HG03571 (cell line): Measurements from ENCODE around the gene EPS15.
"Not testable (repeated sequence)": the region's sequence is repeated elsewhere in the genome, so short reads cannot be mapped to it uniquely, and the experiment has no call there.

Experiments
- ATAC-seq: cut with Tn5 transposase; IDR thresholded peaks from one replicate; pipeline ENCODE4 v1.9.1; 2021; ENCODE audit not compliant: unreplicated experiment

The EPS15 gene

DNA sequence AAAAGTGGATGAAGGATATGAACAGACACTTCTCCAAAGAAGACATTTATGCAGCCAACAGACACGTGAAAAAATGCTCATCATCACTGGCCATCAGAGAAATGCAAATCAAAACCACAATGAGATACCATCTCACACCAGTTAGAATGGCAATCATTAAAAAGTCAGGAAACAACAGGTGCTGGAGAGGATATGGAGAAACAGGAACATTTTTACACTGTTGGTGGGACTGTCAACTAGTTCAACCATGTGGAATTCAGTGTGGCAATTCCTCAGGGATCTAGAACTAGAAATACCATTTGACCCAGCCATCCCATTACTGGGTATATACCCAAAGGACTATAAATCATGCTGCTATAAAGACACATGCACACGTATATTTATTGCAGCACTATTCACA lies 128.4 kb downstream of the EPS15 start:
- not testable (repeated sequence) for ATAC-seq

GRCh38 chr1:51387288-51387687 lies 131.8 kb downstream of the EPS15 start:
- ATAC-seq = not testable (repeated sequence)

DNA sequence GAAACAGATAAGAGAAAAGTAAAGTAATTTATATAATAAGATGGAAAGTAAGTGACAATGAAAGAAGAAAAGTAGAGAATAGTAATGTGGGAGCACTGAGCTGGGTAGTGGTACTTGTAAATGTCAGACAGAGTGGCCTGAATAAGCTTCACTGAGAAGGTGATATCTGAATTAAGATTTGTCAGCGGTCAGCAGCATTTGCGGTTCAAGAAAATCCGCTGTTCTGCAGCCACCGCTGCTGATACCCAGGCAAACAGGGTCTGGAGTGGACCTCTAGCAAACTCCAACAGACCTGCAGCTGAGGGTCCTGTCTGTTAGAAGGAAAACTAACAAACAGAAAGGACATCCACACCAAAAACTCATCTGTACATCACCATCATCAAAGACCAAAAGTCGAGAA lies 132.8 kb downstream of the EPS15 start:
- ATAC-seq = not testable (repeated sequence)

GRCh38 chr1:51385776-51386175 lies 133.3 kb downstream of the EPS15 start:
- ATAC-seq = no peak

DNA sequence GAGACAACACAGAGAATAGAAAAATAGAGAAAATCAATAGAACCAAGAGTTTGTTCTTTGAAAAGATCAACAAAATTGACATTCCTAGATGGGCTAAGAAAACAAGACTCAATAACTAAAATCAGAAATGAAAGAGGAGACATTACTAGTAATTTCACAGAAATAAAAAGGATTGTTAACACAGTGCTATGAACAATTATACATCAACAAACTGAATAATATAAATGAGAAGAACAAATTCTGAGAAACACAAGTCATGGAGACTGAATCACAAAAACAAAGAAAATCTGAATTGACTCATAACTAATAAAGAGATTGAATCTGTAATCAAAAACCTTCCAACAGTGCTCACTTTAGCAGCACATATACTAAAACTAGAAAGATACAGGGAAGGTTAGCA lies 137.1 kb downstream of the EPS15 start:
- ATAC-seq = no peak

DNA sequence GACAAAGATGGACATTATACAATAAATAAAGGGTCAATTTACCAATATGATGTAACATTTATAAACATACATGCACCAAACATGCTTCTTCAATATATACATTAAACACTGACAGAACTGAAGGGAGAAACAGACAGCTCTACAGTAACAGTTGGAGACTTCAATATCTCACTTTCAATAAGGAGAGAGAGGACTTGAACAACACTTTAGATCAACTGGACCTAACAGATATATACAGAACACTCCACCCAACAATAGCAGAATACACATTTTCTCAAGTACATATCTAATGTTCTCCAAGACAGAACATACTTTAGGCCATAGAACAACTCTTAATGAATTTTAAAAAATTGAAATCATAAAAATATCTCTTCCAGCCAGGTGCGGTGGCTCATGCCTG lies 138.1 kb downstream of the EPS15 start:
- no peak for ATAC-seq

- no peak for ATAC-seq
These were observed 140.2 kb downstream of the EPS15 start for GRCh38 chr1:51378871-51379270.

- no peak for ATAC-seq
These were observed 145.2 kb downstream of the EPS15 start for GRCh38 chr1:51373898-51374297.

DNA sequence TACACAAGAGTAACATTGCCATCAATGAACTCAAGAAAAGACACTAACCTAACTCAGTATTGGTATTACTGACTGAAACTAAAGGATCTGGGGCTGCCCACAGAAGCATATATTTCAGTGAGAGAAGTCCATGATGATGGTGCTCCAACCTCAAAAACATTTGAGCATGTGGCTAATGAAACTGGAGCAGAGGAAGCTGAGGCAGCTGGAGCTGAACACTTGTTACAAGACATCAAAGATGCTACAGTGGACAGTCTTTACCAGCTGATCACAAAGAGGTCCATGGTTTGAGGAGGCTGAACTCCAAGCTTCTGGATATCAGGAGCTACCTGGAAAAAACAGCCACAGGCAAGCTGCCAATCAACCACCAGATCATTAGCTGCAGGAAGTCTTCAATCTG lies 146.5 kb downstream of the EPS15 start:
- ATAC-seq = no peak

- no peak for ATAC-seq
These were observed 149.9 kb downstream of the EPS15 start for GRCh38 chr1:51369171-51369570.

DNA sequence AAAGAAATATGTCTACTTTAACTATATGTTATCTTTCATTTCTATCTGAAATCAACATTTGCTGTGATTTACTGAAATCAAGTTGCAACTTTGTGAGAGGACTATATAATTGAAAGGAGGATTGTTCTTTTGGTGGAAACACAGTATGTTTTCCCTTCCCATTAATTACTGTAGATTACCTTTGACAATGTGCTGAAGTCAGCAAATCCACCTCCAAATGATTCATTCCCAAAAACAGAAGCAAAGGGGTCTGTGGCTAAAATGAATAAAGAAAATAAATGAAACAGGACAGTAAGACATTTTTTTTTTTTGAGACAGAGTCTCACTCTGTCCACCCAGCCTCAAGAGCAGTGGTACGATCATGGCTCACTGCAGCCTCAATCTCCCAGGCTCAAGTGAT lies 153.3 kb downstream of the EPS15 start:
- no peak for ATAC-seq

DNA sequence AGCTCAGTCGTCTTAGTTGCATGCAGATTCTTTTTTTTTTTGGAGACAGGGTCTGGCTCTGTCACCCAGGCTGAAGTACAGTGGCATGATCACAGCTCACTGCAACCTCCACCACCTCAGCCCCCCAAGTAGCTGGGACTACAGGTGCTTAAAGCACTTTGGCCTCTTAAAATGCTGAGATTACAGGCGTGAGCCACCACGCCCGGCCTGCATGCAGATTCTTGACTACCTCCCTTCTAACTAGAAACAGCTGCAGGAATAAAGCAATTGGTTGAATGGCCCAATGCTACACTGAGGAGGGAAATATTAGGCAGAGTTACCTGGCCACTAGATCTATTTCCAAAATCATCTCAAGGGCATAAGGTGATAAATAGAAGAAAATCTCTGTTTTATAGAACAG lies 159.2 kb downstream of the EPS15 start:
- ATAC-seq = no peak

DNA sequence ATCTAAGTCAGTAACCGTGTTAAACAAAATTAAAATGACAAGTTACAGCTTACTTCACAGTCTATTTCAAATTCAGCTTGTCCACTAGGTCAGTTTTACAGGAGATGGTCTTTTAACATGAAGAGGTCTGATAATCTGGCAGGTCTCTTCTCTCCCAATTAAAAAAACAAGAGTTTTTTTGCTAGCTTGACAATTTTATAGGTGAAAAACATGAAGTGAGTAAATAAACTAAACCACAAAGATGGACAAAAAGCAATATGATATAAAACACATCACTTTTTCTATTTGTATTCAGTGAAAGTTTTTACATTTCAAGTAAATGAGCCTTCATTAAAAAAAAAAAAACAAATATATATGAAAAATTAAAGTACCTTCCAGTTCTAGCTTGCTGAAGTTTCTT lies 163.7 kb downstream of the EPS15 start:
- no peak for ATAC-seq

DNA sequence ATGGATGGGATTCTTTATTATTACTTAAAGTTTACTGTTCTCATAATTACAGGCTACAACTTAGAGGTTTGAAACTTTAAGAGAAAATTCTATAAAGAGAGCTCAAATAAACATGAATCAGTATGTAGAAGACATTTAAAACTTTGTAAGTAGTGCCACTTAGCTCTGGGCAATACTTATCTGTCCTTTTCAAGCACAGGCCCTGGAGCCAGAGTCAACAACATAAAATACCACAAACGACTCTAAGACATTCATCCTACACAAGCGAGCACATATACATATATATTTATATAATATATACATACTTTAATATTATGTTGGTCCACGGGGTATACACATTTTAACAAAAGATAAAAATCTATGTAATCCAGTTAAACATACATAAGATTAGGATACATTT lies 164.7 kb downstream of the EPS15 start:
- no peak for ATAC-seq

GRCh38 chr1:51351907-51352306 lies 167.2 kb downstream of the EPS15 start:
- no peak for ATAC-seq

- no peak for ATAC-seq
These were observed 169.2 kb downstream of the EPS15 start for GRCh38 chr1:51349862-51350261.

- no peak for ATAC-seq
These were observed 170.9 kb downstream of the EPS15 start for GRCh38 chr1:51348147-51348527.

DNA sequence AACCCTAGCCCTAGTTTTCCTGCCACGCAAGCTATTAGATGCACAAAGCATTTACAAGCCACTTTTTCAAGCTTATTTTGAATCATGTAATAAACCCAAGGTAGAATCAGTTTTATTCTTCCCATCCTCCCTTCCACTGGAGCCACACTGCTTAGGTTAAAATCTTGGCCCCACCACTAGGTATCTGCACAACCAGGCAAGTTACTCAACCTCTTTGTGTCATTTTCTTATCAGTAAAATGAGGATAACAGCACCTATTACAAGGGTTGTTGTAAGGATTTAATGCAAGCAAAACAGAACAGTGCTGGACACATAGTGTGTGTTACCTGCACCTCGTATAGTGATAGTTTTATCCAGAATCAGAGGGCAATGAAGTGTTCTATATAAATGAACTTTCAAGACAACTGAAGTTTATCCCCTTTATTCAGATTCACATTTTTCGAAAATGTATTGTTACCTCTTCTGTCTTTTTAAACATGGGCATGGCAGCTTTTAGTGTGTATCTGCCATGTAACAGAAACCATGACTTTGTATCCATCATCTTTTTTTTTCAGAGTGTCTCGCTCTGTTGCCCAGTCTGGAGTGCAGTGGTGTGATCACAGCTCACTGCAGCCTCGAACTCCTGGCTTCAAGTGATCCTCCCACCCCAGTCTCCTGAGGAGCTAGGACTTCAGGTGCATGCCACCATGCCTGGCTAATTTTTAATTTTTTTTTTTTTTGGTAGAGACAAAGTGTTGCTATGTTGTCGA lies 171.5 kb downstream of the EPS15 start:
- ATAC-seq = no peak

DNA sequence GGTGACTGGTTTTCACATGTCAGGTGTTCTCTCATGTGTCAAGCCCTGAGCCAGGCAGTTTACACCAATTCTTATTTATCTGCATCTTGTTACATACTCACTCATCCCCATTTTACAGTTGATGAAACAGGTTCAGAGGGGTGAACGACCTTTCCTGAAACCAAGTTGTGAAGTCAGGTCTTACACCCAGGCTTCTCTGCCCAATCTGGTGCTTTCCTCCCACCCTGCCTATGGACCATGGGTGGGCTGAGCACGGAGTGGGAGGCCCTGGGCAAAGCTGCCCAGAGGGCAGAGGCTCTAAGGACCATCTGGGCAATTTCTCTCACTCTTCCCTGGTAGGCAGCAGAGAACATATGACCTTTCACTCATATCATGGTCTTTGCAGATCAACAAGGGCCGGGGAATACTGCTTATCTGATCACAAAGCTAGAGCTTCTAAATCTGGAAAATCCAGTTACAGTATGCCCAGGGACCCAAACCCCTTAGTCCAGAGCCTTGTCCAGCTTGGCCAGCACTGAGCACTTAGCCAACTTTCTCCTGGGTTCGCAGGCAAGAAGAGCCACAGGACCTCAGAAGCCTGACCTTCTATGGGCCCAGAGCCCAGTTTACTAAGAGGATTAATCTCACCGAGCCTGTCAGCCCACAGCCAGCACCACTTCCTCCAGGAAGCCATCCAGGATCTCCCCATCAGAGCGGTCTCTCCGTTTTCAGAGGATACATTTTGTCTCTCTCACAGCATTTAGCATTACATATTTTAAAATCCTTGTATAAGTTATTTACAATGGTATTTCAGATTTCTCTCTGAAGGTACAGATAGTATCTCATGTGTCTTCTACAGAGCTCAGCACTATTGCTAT lies 172.8 kb downstream of the EPS15 start:
- ATAC-seq = no peak

GRCh38 chr1:51345300-51345687 lies 173.8 kb downstream of the EPS15 start:
- no peak for ATAC-seq

DNA sequence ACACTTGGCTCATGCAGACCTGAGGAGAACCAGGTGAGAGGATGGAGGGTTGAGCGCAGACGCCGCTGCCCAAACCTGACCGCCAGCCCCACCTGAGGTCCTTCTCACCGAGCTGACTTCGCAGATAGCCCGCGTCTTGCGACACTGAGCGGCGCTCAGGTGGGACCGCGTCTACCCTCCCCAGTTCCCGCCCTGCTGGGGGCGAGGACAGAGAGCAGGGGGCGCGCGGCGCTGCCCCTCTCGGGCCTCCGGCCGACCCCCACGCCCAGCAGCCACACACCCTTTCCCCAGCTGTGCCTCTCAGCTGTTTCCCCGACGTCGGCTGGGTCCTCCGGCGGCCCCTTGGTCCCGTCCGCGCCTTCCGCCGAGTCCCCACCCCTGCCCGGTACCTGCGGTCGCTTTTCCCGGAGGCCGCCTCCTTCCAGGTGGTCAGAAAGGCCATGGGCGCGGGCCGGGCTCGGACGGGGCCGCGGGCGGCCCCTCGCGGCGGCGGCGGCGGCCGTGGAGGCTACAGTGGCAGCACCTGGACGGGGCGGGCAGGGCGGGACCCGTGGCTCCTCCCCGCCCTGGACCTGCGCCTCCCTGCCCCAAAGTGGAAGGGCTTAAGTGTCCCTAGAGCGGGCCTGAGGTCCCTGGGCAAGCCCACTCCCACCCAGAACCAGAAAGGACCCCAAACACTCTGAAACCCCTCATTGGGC lies 174.3 kb downstream of the EPS15 start:
- ATAC-seq = no peak

GRCh38 chr1:51344276-51344601 lies 174.8 kb downstream of the EPS15 start:
- ATAC-seq = no peak
